ENCODE measurements around the gene RETSAT. TPM values are rescaled to one million over a fixed set of nuclear protein-coding genes. Genes with fewer than 3 reads are reported as not detected.

Gene RETSAT
- total and polyA plus RNA-seq, 2 donors (not counting 1 experiment from before 2014, with no cell fraction given) = 13.0 to 28.1 TPM

- no peak for DNase-seq
- ChIA-PET POLR2A (no interaction called here), CTCF (interaction anchor here (1.0 kb wide), 1 partner anchor 12 kb away, joined by 3 read pairs; no protein-coding TSS in a partner anchor)
- H3K9me3 ChIP-seq (ENCODE audit: control extremely low read depth in 1 of 3, control insufficient read depth in 2 of 3, insufficient read depth in 1 of 3, low read length in 2 of 3) = peaks cover 0 to 8% (median 4%) of the 10 kb centered on the region in 3 donors
- no peaks in the 10 kb centered on the region for H3K79me2 ChIP-seq (ENCODE audit: control insufficient read depth, insufficient read depth, low read length)
- H3K27me3 ChIP-seq (replicated peaks in 1 of 4; ENCODE audit: control extremely low read depth in 1 of 4, control insufficient read depth in 3 of 4, insufficient read depth in 4 of 4, low read length in 3 of 4) = no peaks in the 10 kb centered on the region
- no peaks in the 10 kb centered on the region for H3K4me1 ChIP-seq (ENCODE audit: control insufficient read depth in 2 of 2, insufficient read depth in 2 of 2, low read length in 2 of 2)
- H3K4me3 Mint-ChIP-seq = no peak overlapping the region
- 98% methylated on average over 11 of the region's 11 CpGs for WGBS (ENCODE audit: insufficient coverage)
- H3K4me1 Mint-ChIP-seq = no peaks in the 10 kb centered on the region
- no peak overlapping the region for H3K4me3 ChIP-seq (ENCODE audit: control extremely low read depth in 1 of 5, extremely low read depth in 1 of 5, insufficient read depth in 1 of 5, low read depth in 2 of 5, low read length in 4 of 5)
- no peaks in the 10 kb centered on the region for H3K9me3 Mint-ChIP-seq (ENCODE audit: insufficient read depth)
- H3K36me3 ChIP-seq (replicated peaks in 1 of 2; ENCODE audit: control extremely low read depth in 1 of 2, control insufficient read depth in 1 of 2, extremely low read depth in 1 of 2, insufficient read depth in 2 of 2, low read length in 1 of 2) = peaks cover 4 to 34% of the 10 kb centered on the region in 2 experiments
- no peak for TF ChIP-seq CTCF (IDR thresholded peaks at IDR 0.05)
- TF ChIP-seq EZH2 (IDR thresholded peaks at IDR 0.05; ENCODE audit: borderline replicate concordance, insufficient read depth, low read depth, low read length, poor library complexity, severe bottlenecking) = no peak
- no peak overlapping the region for H3K27ac Mint-ChIP-seq
- no peak overlapping the region for H3K9ac ChIP-seq (ENCODE audit: low read length)
- no peak overlapping the region for H3K27ac ChIP-seq (ENCODE audit: low read length in 2 of 2)
- H4K20me1 ChIP-seq (ENCODE audit: control insufficient read depth, insufficient read depth, low read length, poor library complexity, severe bottlenecking) = no peaks in the 10 kb centered on the region
- ATAC-seq (ENCODE audit: low read depth) = no peak
- H2AFZ ChIP-seq (ENCODE audit: insufficient read depth, low read depth, low read length, poor library complexity, severe bottlenecking) = no peak overlapping the region
- intact Hi-C loops (cut with micrococcal nuclease) = no loop called here
- H3K4me2 ChIP-seq (replicated peaks; ENCODE audit: low read depth, low read length, poor library complexity, severe bottlenecking) = no peak overlapping the region
- H3K27me3 Mint-ChIP-seq = no peaks in the 10 kb centered on the region
Measured at GRCh38 chr2:85377083-85377482, 22.8 kb upstream of the RETSAT start.

- DNase-seq (no peak), ATAC-seq (ENCODE audit: low read depth) (no peak)
- TF ChIP-seq EZH2 (IDR thresholded peaks at IDR 0.05; ENCODE audit: borderline replicate concordance, insufficient read depth, low read depth, low read length, poor library complexity, severe bottlenecking) (no peak), CTCF (IDR thresholded peaks at IDR 0.05) (no peak)
- Histone ChIP-seq H4K20me1 (ENCODE audit: control insufficient read depth, insufficient read depth, low read length, poor library complexity, severe bottlenecking) (no peaks in the 10 kb centered on the region), H3K4me2 (replicated peaks; ENCODE audit: low read depth, low read length, poor library complexity, severe bottlenecking) (no peak overlapping the region), H3K4me1 (ENCODE audit: control insufficient read depth in 2 of 2, insufficient read depth in 2 of 2, low read length in 2 of 2) (no peaks in the 10 kb centered on the region), H3K27me3 (replicated peaks in 1 of 4; ENCODE audit: control extremely low read depth in 1 of 4, control insufficient read depth in 3 of 4, insufficient read depth in 4 of 4, low read length in 3 of 4) (no peaks in the 10 kb centered on the region), H3K27ac (ENCODE audit: low read length in 2 of 2) (no peak overlapping the region), H3K36me3 (replicated peaks in 1 of 2; ENCODE audit: control extremely low read depth in 1 of 2, control insufficient read depth in 1 of 2, extremely low read depth in 1 of 2, insufficient read depth in 2 of 2, low read length in 1 of 2) (peaks cover 4 to 34% of the 10 kb centered on the region in 2 experiments), H3K9me3 (ENCODE audit: control extremely low read depth in 1 of 3, control insufficient read depth in 2 of 3, insufficient read depth in 1 of 3, low read length in 2 of 3) (peaks cover 0 to 8% (median 4%) of the 10 kb centered on the region in 3 donors), H3K4me3 (ENCODE audit: control extremely low read depth in 1 of 5, extremely low read depth in 1 of 5, insufficient read depth in 1 of 5, low read depth in 2 of 5, low read length in 4 of 5) (no peak overlapping the region), H3K79me2 (ENCODE audit: control insufficient read depth, insufficient read depth, low read length) (no peaks in the 10 kb centered on the region), H2AFZ (ENCODE audit: insufficient read depth, low read depth, low read length, poor library complexity, severe bottlenecking) (no peak overlapping the region), H3K9ac (ENCODE audit: low read length) (no peak overlapping the region)
- intact Hi-C loops (cut with micrococcal nuclease) = no loop called here
- POLR2A ChIA-PET = no interaction called here
- Mint-ChIP-seq H3K4me3 (no peak overlapping the region), H3K27ac (no peak overlapping the region), H3K27me3 (no peaks in the 10 kb centered on the region), H3K9me3 (ENCODE audit: insufficient read depth) (no peaks in the 10 kb centered on the region), H3K4me1 (no peaks in the 10 kb centered on the region)
- CTCF ChIA-PET = no interaction called here
- WGBS (ENCODE audit: insufficient coverage) = 96% methylated on average over 4 of the region's 5 CpGs
Measured at GRCh38 chr2:85376291-85377065, 22.1 kb upstream of the RETSAT start.
